Measurements from ENCODE around the gene HMX2.
"Not testable (repeated sequence)": the region's sequence is repeated elsewhere in the genome, so short reads cannot be mapped to it uniquely, and the experiment has no call there.

The HMX2 gene

GRCh38 chr10:123153486-123154091 lies 5.7 kb downstream of the HMX2 start:
- DNase-seq, result no peak

- DNase-seq, result peak; percentile 100
Measured at GRCh38 chr10:123154092-123154710, 6.3 kb downstream of the HMX2 start, which contains the start of gene BUB3. BUB3 (plus strand) TSS chr10:123154402; CDS start chr10:123154918, 516 bp downstream.

- peak; percentile 59 for DNase-seq
Measured at GRCh38 chr10:123154711-123155505, 7.0 kb downstream of the HMX2 start.

GRCh38 chr10:123156078-123156477 lies 8.1 kb downstream of the HMX2 start:
- peak; percentile 72 for DNase-seq

- DNase-seq, result peak; percentile 67
Measured at GRCh38 chr10:123157210-123157609, 9.3 kb downstream of the HMX2 start.

GRCh38 chr10:123158682-123159081 lies 10.7 kb downstream of the HMX2 start:
- no peak for DNase-seq

DNA sequence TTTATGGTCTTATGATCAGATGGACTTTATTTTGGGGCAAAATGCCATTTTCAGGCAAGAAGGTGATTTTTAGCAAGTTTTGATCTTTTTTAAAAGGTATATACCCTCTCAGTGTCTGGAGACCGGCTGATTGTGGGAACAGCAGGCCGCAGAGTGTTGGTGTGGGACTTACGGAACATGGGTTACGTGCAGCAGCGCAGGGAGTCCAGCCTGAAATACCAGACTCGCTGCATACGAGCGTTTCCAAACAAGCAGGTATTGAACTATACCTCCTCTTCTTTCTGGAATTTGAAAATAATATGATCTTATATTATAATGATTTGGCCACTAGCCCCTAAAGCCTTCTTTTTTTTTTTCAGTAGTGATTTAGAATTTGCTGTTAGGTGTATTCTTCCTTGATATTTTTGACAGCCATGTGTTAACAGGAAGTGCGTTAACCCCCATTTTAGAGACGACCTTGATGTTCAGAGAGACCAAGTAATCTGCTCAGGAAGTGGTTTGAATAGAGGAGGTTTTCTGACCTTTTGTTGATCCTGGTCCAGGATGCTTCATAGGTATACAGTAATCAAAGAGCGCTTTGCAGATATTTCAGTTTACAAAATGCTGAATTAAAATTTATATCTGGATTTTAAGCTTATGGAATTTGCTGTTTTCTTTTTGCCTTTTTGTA lies 12.5 kb downstream of the HMX2 start:
- DNase-seq, result no peak

GRCh38 chr10:123164319-123164718 lies 16.4 kb downstream of the HMX2 start:
- no peak for DNase-seq

GRCh38 chr10:123165445-123166072 lies 17.6 kb downstream of the HMX2 start:
- no peak for DNase-seq

DNA sequence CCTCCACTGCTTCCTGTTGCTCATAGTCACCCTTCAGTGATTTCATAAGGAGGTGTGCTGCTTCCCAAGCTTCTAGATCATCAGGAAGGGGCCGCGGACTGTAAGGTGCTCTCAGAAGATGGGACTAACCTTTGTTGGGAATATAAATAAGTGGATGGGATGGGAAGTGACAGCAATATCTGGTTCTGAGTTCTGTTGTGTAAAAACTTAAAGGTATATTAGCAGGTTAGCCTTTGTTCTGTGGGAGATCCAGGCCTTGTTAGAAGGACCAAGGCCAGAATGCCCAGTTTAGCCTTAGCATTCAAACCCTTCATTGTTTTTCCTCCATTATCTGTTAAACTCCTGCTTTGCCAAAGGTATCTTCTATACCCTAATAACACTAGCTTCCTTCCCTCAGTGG lies 18.7 kb downstream of the HMX2 start:
- DNase-seq, result no peak

GRCh38 chr10:123170961-123171360 lies 23.0 kb downstream of the HMX2 start:
- no peak for DNase-seq

- DNase-seq, result not testable (repeated sequence)
Measured at GRCh38 chr10:123171616-123172015, 23.7 kb downstream of the HMX2 start.

GRCh38 chr10:123175389-123176387 lies 27.8 kb downstream of the HMX2 start:
- DNase-seq, result no peak

DNA sequence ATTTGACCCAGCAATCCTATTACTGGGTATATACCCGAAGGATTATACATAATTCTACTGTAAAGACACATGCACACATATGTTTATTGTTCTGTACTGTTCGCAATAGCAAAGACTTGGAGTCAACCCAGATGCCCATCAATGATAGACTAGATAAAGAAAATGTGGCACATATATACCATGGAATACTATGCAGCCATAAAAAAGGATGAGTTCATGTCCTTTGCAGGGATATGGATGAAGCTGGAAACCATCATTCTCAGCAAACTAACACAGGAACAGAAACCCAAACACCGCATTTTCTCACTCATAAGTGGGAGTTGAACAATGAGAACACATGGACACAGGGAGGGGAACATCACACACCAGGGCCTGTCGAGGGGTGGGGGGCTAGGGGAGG lies 30.5 kb downstream of the HMX2 start:
- not testable (repeated sequence) for DNase-seq

- no peak for DNase-seq
Measured at GRCh38 chr10:123180101-123181090, 32.5 kb downstream of the HMX2 start.

- no peak for DNase-seq
Measured at GRCh38 chr10:123183724-123184123, 35.8 kb downstream of the HMX2 start.

DNA sequence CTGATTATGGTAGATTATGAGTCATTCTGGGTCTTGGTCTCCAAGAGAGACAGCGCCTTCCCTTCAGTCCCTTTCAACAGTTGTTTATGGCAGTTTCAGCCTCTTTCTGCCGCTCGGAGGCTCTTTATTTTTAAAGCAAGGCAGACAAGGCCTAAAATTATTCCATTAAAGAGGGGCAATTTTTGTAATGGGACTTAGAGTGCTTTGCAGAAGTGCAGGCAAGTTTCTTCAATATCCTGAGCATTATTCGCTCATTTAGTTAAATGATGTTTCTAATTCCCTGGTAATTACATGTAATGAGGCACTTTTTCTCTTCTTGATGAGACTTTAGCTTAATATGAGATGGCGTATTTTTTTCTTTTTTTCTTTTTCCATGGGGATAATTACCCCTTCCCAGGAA lies 39.8 kb downstream of the HMX2 start:
- DNase-seq, result no peak

GRCh38 chr10:123191886-123192285 lies 44.0 kb downstream of the HMX2 start:
- DNase-seq, result no peak

DNA sequence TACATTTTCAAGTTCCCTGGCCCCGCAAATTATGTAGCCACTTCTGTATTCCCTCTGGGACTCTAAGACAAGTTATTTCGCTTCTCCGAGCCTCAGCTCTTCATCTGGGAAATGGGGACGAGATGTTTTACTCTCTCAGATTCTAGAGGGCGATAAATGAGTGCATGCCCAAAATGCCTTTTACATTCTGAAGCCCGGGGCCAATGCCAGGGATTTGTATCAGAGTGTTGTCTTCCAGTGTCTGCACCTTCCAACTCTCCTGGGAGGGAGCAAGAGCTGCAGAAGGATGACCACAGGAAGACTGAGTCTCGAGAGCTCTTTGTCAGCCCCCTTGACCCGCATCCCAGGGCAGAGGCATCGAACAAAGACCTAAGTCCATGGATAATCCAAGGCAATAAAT lies 46.1 kb downstream of the HMX2 start:
- DNase-seq, result no peak
